HepG2 (cell line): Measurements from ENCODE around the gene PIGBOS1. TPM values are rescaled to one million over a fixed set of nuclear protein-coding genes. Genes with fewer than 3 reads are reported as not detected.

Experiments used
- ATAC-seq: fragments of 200-7000 bp; cut with Tn5 transposase; 3 replicates; pipeline ENCODE4 v1.9.1; 2020; ENCODE audit warnings: mild to moderate bottlenecking, moderate library complexity
- Bru-seq: library from RNA; stranded (reverse); fragments of 400-500 nt; gene quantifications from one replicate; lab custom pipeline; 2021; lab: Mats Ljungman, UMichigan
- BruChase-seq, 2 experiments: library from RNA; stranded (reverse); fragments of 400-500 nt; gene quantifications; one replicate each; lab custom pipeline; 2021; lab: Mats Ljungman, UMichigan
- BruUV-seq: library from RNA; stranded (reverse); fragments of 400-500 nt; replicated peaks from 2 replicates; lab custom pipeline; 2021; lab: Mats Ljungman, UMichigan
- CTCF ChIA-PET: fragments of 300-600 bp; formaldehyde crosslinking; extraction: SDS; loops from one replicate; lab custom pipeline; 2021; ENCODE audit warnings: low total read pairs, inconsistent platforms, low intra/inter-chr PET ratio; lab: Yijun Ruan, JAX
- POLR2A ChIA-PET: fragments of 350-600 bp; sonication (Branson Sonifier 250); formaldehyde crosslinking; loops from one replicate; lab custom pipeline; 2020; ENCODE audit warnings: antibody characterized with exemption, inconsistent platforms; lab: Yijun Ruan, JAX
- DNase-seq: peaks from one replicate; pipeline ENCODE4 v3.0.0-alpha.2; 2015; ENCODE audit warnings: low spot score
- FAIRE-seq: peaks from 3 replicates; lab custom pipeline; 2011; peaks lifted over from hg19 to GRCh38; lab: Jason Lieb, UNC
- H2AFZ ChIP-seq: one replicate; pipeline ENCODE4 v1.6.1; 2011; ENCODE audit warnings: low read length, inconsistent platforms
- H3K27ac ChIP-seq: fragments of 300-600 bp; 3 replicates; pipeline ENCODE4 v1.8.0; 2011; ENCODE audit warnings: mixed run types, mild to moderate bottlenecking, mixed read lengths, low read length, inconsistent platforms; ENCODE audit not compliant: insufficient read depth; ENCODE audit errors: extremely low read length
- H3K27me3 ChIP-seq, 2 experiments: fragments of 200-600 bp in 1 of 2; 2 replicates in 1 of 2; 3 replicates in 1 of 2; pipeline versions ENCODE4 v1.6.0 to v1.8.0; 2011; ENCODE audit warnings: low read length in 2 of 2, mild to moderate bottlenecking in 2 of 2, moderate library complexity in 2 of 2, inconsistent platforms in 1 of 2; ENCODE audit not compliant: insufficient read depth in 2 of 2, control insufficient read depth in 1 of 2
- H3K36me3 ChIP-seq, 2 experiments: fragments of 200-600 bp in 1 of 2; replicated peaks in 1 of 2; 2 replicates in 1 of 2; 3 replicates in 1 of 2; pipeline versions ENCODE4 v1.5.1 to v1.8.0; 2011; ENCODE audit warnings: low read length in 2 of 2, inconsistent platforms in 1 of 2; ENCODE audit not compliant: insufficient read depth in 2 of 2, control insufficient read depth in 1 of 2
- H3K4me1 ChIP-seq: 2 replicates; pipeline ENCODE4 v1.5.1; 2012; ENCODE audit warnings: low read length, inconsistent platforms; ENCODE audit not compliant: insufficient read depth
- H3K4me2 ChIP-seq: 2 replicates; pipeline ENCODE4 v1.6.0; 2011; ENCODE audit warnings: low read depth, low read length, inconsistent platforms
- H3K4me3 ChIP-seq, 3 experiments: fragments of 200-600 bp in 1 of 3; sonication (generic), shearing (Covaris generic) in 1 of 3; replicated peaks in 1 of 3; 2 replicates each; pipeline ENCODE4 v1.5.1; 2011 to 2016; ENCODE audit warnings: low read length in 3 of 3, inconsistent platforms in 2 of 3, low read depth in 2 of 3, mild to moderate bottlenecking in 2 of 3, control low read depth in 1 of 3, mixed read lengths in 1 of 3; ENCODE audit not compliant: insufficient read depth in 1 of 3
- H3K79me2 ChIP-seq: one replicate; pipeline ENCODE4 v1.6.1; 2011; ENCODE audit warnings: low read length, inconsistent platforms; ENCODE audit not compliant: insufficient read depth
- H3K9ac ChIP-seq: 2 replicates; pipeline ENCODE4 v1.6.0; 2011; ENCODE audit warnings: mild to moderate bottlenecking, low read depth, low read length, inconsistent platforms; ENCODE audit not compliant: insufficient read depth
- H3K9me3 ChIP-seq: 2 replicates; pipeline ENCODE4 v1.5.1; 2012; ENCODE audit warnings: mild to moderate bottlenecking, low read length
- H4K20me1 ChIP-seq: 2 replicates; pipeline ENCODE4 v1.6.0; 2011; ENCODE audit warnings: inconsistent platforms, mild to moderate bottlenecking, low read length, moderate library complexity; ENCODE audit not compliant: insufficient read depth
- CEBPZ ChIP-seq: IDR thresholded peaks from 2 replicates; pipeline ENCODE4 v1.6.1; 2012; ENCODE audit warnings: low read length, improper control_type of control experiment
- FIP1L1 ChIP-seq: fragments of 200-400 bp; formaldehyde crosslinking; IDR thresholded peaks from 2 replicates; pipeline ENCODE4 v1.6.1; 2018; ENCODE audit warnings: low read depth, mild to moderate bottlenecking, low read length, moderate library complexity, borderline replicate concordance; ENCODE audit not compliant: insufficient read depth
- IKZF4 ChIP-seq: sonication (generic); formaldehyde crosslinking; IDR thresholded peaks from 2 replicates; pipeline ENCODE4 v1.5.1; 2020; ENCODE audit warnings: borderline replicate concordance, mild to moderate bottlenecking, low read depth, missing genetic modification reagents; ENCODE audit errors: not compliant biosample characterization
- MLLT10 ChIP-seq: sonication (generic); formaldehyde crosslinking; IDR thresholded peaks from 2 replicates; pipeline ENCODE4 v1.4.0; 2020; ENCODE audit warnings: missing genetic modification reagents
- PITX1 ChIP-seq: sonication (generic); formaldehyde crosslinking; IDR thresholded peaks from 2 replicates; pipeline ENCODE4 v1.5.1; 2020; ENCODE audit warnings: mild to moderate bottlenecking, missing genetic modification reagents
- TBX3 ChIP-seq: fragments of 450-650 bp; IDR thresholded peaks from 2 replicates; pipeline ENCODE4 v1.6.1; 2017; ENCODE audit warnings: antibody characterized with exemption, mild to moderate bottlenecking, inconsistent platforms, borderline replicate concordance
- ZNF451 ChIP-seq: sonication (generic); formaldehyde crosslinking; IDR thresholded peaks from 2 replicates; pipeline ENCODE4 v1.5.0; 2020; ENCODE audit warnings: mild to moderate bottlenecking, missing genetic modification reagents
- ZNF557 ChIP-seq: sonication (generic); formaldehyde crosslinking; IDR thresholded peaks from 2 replicates; pipeline ENCODE4 v1.4.0; 2020; ENCODE audit warnings: missing genetic modification reagents
- ZSCAN20 ChIP-seq: sonication (generic); formaldehyde crosslinking; IDR thresholded peaks from 2 replicates; pipeline ENCODE4 v1.4.0; 2020; ENCODE audit warnings: missing genetic modification reagents, mild to moderate bottlenecking, borderline replicate concordance
- ZSCAN9 ChIP-seq: IDR thresholded peaks from 2 replicates; pipeline ENCODE4 v1.6.1; 2016; ENCODE audit warnings: borderline replicate concordance
- ZZZ3 ChIP-seq: sonication (generic); formaldehyde crosslinking; IDR thresholded peaks from 2 replicates; pipeline ENCODE4 v1.4.0; 2020; ENCODE audit warnings: missing genetic modification reagents, mild to moderate bottlenecking, borderline replicate concordance
- WGBS: methylation state at CpG from one replicate; pipeline ENCODE4 v1.1.6; 2017; ENCODE audit warnings: low lambda C conversion rate; 5-methylcytosine and 5-hydroxymethylcytosine counted together
- in situ Hi-C: cut with HindIII; loops from 2 replicates; pipeline ENCODE4 v1.10.0; 2017; ENCODE audit warnings: low pct_unique_long_range_greater_than_20kb; ENCODE audit not compliant: extremely low pct_ligation_motif_present
- intact Hi-C: fragments of 100-400 bp; cut with micrococcal nuclease; formaldehyde crosslinking; loops from one replicate; pipeline ENCODE4 v1.10.0; 2022; ENCODE audit not compliant: unreplicated experiment
- long read RNA-seq, 2 experiments: library from RNA in 1 of 2; library from polyadenylated mRNA in 1 of 2; stranded (forward) in 1 of 2; unstranded in 1 of 2; transcript quantifications; one replicate each; pipeline ENCODE4 v2.0.0, GENCODE V29; 2019 to 2022
- polyA minus RNA-seq, 3 experiments: library from RNA; depleted of rRNA, polyadenylated mRNA; stranded (reverse); fragments of >200 nt; gene quantifications; 2 replicates each; pipeline ENCODE4 v1.2.3, GENCODE V29; 2011; ENCODE audit warnings: low replicate concordance in 1 of 3
- polyA plus RNA-seq, 8 experiments: library from polyadenylated mRNA; depleted of rRNA in 3 of 8; stranded (reverse) in 7 of 8; unstranded in 1 of 8; fragments of >200 nt; fragmentation: Illumina TruSeq in 4 of 8; extraction: Trizol in 4 of 8; gene quantifications; 2 replicates each; pipeline versions ENCODE4 v1.2.1 to v1.2.3, GENCODE V29; 2011 to 2016; ENCODE audit warnings: low read depth in 4 of 8, missing spikeins in 1 of 8, mixed read lengths in 1 of 8; ENCODE audit not compliant: insufficient read depth in 1 of 8
- total RNA-seq, 5 experiments: library from RNA; depleted of rRNA; stranded (reverse); fragments of >200 nt; fragmentation: Illumina TruSeq; extraction: Trizol; gene quantifications; 2 replicates each; pipeline ENCODE4 v1.2.3, GENCODE V29; 2016; ENCODE audit warnings: low read depth in 1 of 5

Gene PIGBOS1
- total RNA-seq (2016; rRNA removed; fragmentation: Illumina TruSeq; extraction: Trizol) (21.4 and 22.1 TPM in 2 replicates), polyA plus RNA-seq (2011; rRNA removed) (12.0 and 14.8 TPM in 2 replicates), polyA minus RNA-seq (2011; rRNA and poly(A)+ RNA removed; ENCODE audit: low replicate concordance) (2.5 and 7.2 TPM in 2 replicates), Bru-seq, nascent RNA (percentile 87 among the genes with signal in this experiment), BruChase-seq, experiment 1, labeled RNA remaining after a 6-hour chase (percentile 79 among the genes with signal in this experiment), BruChase-seq, experiment 2, labeled RNA remaining after a 2-hour chase (percentile 92 among the genes with signal in this experiment)
- 6.4 and 8.2 TPM in 2 replicates for total RNA-seq (2016; cell fraction: cytosol; rRNA removed; fragmentation: Illumina TruSeq; extraction: Trizol; ENCODE audit: low read depth)
- 20.5 and 24.7 TPM in 2 replicates for total RNA-seq (2016; cell fraction: insoluble cytoplasmic fraction; rRNA removed; fragmentation: Illumina TruSeq; extraction: Trizol)
- 12.5 and 14.4 TPM in 2 replicates for total RNA-seq (2016; cell fraction: membrane; rRNA removed; fragmentation: Illumina TruSeq; extraction: Trizol)
- 8.3 and 8.6 TPM in 2 replicates for total RNA-seq (2016; cell fraction: nucleus; rRNA removed; fragmentation: Illumina TruSeq; extraction: Trizol)
- 22.6 and 31.0 TPM in 2 replicates for polyA plus RNA-seq (2011; cell fraction: cytosol; rRNA removed)
- 4.9 and 5.0 TPM in 2 replicates for polyA plus RNA-seq (2011; cell fraction: nucleus; rRNA removed)
- 10.3 and 14.8 TPM in 2 replicates for polyA plus RNA-seq (2012)
- polyA plus RNA-seq (2016; cell fraction: cytosol; fragmentation: Illumina TruSeq; extraction: Trizol; ENCODE audit: low read depth), result 4.8 and 7.8 TPM in 2 replicates
- polyA plus RNA-seq (2016; cell fraction: insoluble cytoplasmic fraction; fragmentation: Illumina TruSeq; extraction: Trizol; ENCODE audit: low read depth), result 23.7 and 32.6 TPM in 2 replicates
- polyA plus RNA-seq (2016; cell fraction: membrane; fragmentation: Illumina TruSeq; extraction: Trizol; ENCODE audit: low read depth), result 8.2 and 12.6 TPM in 2 replicates
- 17.9 and 19.7 TPM in 2 replicates for polyA plus RNA-seq (2016; cell fraction: nucleus; fragmentation: Illumina TruSeq; extraction: Trizol; ENCODE audit: insufficient read depth, low read depth)
- 3.7 and 3.8 TPM in 2 replicates for polyA minus RNA-seq (2011; cell fraction: cytosol; rRNA and poly(A)+ RNA removed)
- 7.3 and 11.6 TPM in 2 replicates for polyA minus RNA-seq (2011; cell fraction: nucleus; rRNA and poly(A)+ RNA removed)
- long read RNA-seq, experiment 1, transcript PIGBOS1-201 (2 exons, 866 nt), result major isoform, 7 of 30 reads
- long read RNA-seq, experiment 1, partial matches to known transcripts, result 1 of 30 reads
- long read RNA-seq, experiment 1, other reads (novel, unspliced or antisense), result 17 of 30 reads
- long read RNA-seq, experiment 2, transcript PIGBOS1-201 (2 exons, 866 nt), result major isoform, 6 of 23 reads
- long read RNA-seq, experiment 2, partial matches to known transcripts, result 1 of 23 reads
- long read RNA-seq, experiment 2, other reads (novel, unspliced or antisense), result 13 of 23 reads

DNA sequence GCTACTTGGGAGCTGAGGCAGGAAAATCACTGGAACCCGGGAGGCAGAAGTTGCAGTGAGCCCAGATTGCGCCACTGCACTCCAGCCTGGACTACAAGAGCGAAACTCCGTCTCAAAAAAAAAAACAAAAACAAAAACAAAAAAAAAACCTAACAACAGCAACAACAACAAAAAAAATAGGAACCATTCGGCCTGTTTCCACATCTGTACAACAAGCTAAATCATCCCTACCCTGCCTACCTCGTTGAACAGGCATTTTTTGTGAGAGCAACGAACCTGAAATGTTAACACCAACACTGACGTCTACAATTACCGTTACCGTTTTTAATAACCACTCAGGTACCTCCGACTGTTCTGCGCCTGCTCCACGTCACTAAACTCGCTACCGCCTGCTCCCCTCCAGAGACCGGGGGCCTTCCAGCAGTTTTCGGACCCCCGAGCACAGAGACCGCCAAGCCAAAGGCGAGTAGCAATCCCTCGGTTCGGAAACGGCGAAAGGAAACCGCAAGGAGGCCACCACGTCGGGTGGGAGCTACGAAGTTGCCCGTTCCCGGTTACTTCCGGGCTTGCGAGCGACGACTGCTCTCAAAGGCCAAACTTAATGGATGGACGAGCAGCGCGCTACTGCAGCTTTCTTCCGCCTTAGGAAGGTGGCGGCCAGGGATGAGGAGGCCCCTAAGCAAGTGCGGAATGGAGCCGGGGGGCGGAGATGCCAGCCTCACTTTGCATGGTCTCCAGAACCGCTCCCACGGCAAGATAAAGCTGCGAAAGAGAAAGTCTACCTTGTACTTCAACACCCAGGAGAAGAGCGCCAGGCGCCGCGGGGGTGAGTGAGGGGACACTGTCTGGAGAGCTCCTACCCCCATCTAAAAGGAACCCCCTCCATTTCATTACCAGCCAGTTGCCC, at the start of gene PIGBOS1, which contains the start of gene PIGB:
Gene PIGBOS1 (minus strand): TSS at position 536 of the 907 bp plus-strand sequence. CDS start 1,331 bp downstream, outside the sequence.
Gene PIGB (plus strand): TSS at position 635 of the 907 bp plus-strand sequence. CDS start 29 bp downstream, at position 664.
- in situ Hi-C loops, result no loop called here
- H4K20me1 ChIP-seq, result no peaks in the 10 kb centered on the region
- H3K4me3 ChIP-seq, result peak within 1 kb of the TSS; percentile 66 to 91 (median 76)
- POLR2A ChIA-PET, result interaction anchor here (0.9 to 2.3 kb wide), 7 partner anchors 13 to 122 kb away, joined by 3 to 30 read pairs (median 4); partner anchors contain the start of genes CCPG1, PIERCE2 and RSL24D1
- peak within 1 kb of the TSS; percentile 65 for H3K4me2 ChIP-seq
- CTCF ChIA-PET, result interaction anchor here (0.9 kb wide), 1 partner anchor 117 kb away, joined by 3 read pairs; no protein-coding TSS in a partner anchor
- H2AFZ ChIP-seq, result peak within 1 kb of the TSS; percentile 75
- WGBS, result under 1% methylated on average over 41 of the region's 49 CpGs
- peaks cover 24% of the 10 kb centered on the region for H3K79me2 ChIP-seq
- H3K9ac ChIP-seq, result peak within 1 kb of the TSS; percentile 91
- H3K36me3 ChIP-seq, result no peaks in the 10 kb centered on the region
- intact Hi-C loops, result loop anchor here (5.0 kb wide), 2 partner anchors 88 to 118 kb away; partner anchors contain the start of genes CCPG1 and PIERCE2
- BruUV-seq, result TSS peak; percentile 58
- ATAC-seq (peak; percentile 97), FAIRE-seq (no peak), DNase-seq (peak; percentile 82)
- no peaks in the 10 kb centered on the region for H3K27me3 ChIP-seq
- H3K27ac ChIP-seq, result peak within 1 kb of the TSS; percentile 93
- no peaks in the 10 kb centered on the region for H3K9me3 ChIP-seq
- H3K4me1 ChIP-seq, result peaks cover 21% of the 10 kb centered on the region
- TF ChIP-seq PITX1 (CRISPR knock-in tag) (peak; percentile 33; the same call in 1 of the 2 replicates), IKZF4 (CRISPR knock-in tag) (no peak), ZSCAN20 (CRISPR knock-in tag) (no peak), MLLT10 (no peak), FIP1L1 (no peak), TBX3 (no peak), ZZZ3 (CRISPR knock-in tag) (peak; percentile 91; the same call in 1 of the 2 replicates), ZNF451 (no peak), ZNF557 (CRISPR knock-in tag) (no peak), ZSCAN9 (CRISPR knock-in tag) (peak; percentile 88; the same call in 1 of the 2 replicates), CEBPZ (no peak)
